Activated T-helper 1 cell treated with anti-CD3 and anti-CD28 coated beads, Interleukin-2, amount 50 U/mL, for 16 hours (primary cell): ENCODE data around the gene IFITM2.
"Not testable (repeated sequence)": the region's sequence is repeated elsewhere in the genome, so short reads cannot be mapped to it uniquely, and the experiment has no call there.

Experiments used
- DNase-seq, 2 donors: peaks; one replicate each; pipeline ENCODE4 v3.0.0-alpha.2; 2020; ENCODE audit warnings: low read depth in 1 of 2, low spot score in 1 of 2

IFITM2 gene

DNA sequence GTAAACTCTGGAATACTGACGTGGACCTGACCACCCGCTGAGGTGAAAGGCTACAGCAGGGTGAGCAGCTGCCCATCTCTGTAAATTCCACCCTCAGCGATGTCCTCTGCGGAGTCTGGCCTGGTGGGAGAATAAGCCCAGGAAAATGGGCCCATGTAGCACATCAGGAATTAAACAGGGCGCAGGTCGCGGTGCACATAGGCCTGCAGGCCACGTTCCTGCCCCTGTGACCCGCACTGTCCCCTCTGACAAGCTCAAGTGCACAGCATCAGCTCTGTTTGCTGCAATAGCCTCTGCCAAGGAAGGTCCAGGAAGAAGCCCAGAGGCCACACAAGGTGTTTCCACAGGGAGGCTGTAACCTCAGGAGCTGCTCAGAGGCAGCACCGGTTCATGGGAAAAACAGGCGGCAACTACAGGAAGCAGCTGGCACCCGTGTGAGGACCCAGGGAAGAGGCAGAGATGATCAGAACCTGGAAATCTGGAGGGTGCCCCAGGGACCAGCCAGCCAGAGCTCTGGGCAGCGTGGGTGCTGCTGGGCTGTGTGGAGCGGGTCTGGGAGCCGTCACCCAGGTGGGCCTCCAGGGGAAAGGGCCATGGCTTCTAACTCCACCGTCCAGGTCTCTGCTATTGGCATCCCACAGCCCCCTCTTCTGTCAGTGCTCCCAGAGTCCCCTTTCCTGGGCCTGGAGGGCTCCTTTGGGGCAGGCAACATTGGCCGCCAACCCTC lies 808 bp upstream of the IFITM2 start:
- DNase-seq: no peak

DNA sequence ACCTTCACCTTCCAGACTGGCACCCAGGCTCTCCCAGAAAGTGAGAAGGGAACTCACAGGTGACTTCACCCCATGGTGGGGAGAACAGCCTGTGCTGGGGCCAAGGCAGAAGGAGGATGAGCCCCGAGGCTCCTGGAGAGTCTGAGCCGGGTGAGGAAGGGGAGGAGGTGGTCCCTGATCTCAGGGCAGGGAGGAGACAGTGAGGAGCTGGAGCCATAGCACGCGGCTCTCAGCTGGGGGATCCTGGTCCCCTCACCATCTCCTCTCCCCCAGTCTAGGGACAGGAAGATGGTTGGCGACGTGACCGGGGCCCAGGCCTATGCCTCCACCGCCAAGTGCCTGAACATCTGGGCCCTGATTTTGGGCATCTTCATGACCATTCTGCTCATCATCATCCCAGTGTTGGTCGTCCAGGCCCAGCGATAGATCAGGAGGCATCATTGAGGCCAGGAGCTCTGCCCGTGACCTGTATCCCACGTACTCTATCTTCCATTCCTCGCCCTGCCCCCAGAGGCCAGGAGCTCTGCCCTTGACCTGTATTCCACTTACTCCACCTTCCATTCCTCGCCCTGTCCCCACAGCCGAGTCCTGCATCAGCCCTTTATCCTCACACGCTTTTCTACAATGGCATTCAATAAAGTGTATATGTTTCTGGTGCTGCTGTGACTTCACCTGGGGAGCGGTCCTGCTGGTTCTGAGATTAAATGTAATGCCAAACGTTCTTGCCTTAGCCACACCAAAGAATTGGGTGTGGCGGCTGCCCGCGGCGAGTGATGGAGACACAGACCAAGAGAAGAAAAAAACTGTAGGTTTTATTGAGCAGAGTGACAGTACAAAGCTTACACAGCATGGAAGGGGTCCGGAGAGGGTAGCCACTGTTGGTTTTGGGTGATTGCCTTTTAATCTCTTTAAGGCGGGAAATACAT lies 1.4 kb downstream of the IFITM2 start:
- not testable (repeated sequence) for DNase-seq

DNA sequence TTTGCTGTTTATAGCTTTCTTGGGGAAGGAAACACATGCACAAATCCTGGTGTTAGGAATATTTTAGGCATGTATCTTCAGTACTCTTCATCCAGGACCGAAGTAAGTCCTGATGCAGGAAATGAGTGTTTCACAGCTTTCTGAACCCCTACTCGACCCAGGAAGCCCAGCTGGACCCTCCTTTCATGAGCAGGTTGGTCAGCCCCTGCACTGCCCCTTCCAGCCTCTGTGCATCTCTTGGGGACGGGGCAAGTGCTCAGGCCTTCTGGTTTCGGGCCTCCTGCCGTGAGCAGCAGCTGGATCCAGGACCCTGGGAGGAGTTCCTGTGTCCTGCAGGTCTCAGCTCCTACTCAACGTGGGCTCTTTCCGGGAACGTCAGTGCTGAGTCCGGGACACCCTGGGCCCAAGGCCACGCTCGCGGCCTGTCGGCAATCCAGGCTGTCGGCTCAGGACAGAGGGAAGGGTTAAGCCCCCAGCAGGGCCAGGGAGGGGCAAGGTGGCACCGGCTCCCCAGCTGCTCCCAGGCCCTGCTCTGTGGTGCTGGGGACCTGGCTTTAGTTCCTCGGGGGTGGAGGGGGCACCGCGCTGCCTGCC lies 2.5 kb downstream of the IFITM2 start:
- not testable (repeated sequence) for DNase-seq

DNA sequence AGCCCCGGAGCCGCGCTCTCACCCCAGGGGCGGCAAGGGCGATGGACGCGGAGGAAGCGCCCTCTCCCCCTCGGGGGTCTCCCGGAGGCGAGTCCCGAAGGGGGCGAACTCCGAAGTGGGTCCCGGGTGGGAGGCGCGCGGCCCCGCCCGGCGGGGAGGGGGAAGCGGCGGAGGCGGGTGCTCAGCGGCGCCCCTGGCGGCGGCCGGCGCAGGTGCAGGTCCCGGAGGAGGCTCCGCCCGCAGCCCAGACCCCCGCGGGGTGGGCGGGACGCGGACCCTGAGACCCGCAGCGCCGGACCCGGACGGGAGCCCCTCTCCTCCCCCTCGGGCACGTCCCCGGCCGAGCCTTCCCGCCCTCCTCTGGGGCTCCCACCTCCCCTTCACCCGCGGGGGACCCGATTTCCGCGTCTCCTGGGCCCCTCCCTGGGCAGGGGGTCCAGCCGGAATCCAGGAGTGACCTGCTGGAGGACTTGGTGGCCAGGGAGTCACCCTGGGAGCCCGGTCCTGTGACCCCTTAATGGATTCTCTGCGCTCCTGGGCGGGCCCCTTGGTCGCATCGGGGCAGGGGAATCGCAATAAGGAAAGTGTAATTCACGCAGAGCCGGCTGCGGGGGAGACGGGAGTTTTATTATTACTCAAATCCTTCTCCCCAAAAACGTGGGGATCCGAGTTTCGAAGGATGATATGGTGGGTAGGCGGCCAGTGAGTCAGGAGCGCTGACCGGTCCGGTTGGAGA lies 3.6 kb downstream of the IFITM2 start:
- DNase-seq: not testable (repeated sequence)

DNA sequence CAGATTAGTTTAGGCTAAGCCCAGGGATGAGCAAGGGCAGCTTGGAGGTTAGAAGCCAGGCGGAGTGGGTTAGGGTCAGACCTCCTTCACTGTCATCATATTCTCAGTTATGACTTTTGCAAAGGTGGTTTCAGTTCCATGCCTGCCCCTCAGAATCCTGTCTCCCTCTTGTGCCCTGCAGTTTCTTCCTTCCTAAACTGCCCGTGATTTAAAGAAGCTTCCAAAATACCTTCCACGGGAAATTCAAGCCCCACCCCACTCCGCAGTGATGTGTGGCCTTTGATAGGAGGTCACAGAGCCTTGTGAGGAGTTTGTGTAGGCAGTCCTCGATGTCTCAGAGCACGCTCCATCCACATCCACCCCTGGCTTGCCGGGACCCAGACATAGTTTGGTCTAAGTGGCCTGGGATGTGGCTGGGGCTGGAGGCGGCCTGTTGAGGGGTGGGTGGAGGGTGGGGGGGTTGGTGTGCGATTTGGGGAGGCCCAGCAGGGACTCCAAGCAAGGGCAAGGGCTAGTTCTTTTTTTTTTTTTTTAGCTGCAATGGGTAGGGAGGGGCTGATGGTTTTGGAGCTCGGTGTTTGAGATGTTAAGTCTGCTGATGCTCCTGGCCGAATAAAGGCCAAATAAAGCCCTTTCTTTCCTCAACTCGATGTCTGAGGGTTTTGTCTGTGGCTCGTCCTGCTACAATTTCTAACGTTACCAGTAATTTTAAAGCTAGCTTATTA lies 4.6 kb downstream of the IFITM2 start:
- DNase-seq: no peak

DNA sequence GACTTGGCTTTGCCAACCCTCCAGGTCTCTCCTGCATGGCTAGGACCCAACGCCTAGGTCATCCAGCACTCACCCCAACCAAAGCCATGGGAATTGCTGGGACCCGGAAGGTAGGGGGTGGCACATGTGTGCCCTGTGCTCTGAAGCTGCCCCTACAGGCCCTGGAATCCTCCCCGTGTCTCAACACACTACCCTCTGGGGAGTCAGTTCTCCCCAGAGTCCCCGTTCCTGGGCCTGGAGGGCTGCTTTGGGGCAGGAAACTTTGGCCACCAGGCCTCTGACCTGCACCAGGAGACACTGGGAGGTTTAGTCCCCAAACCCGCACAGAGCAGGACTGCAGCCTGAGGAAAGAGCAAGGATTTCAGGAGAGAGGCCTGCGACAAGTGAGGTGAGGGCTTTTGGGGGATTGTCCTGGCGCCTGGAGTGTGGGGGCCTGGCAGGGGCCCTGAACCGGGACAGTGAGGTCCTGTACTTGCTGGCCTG lies 5.7 kb downstream of the IFITM2 start:
- no peak for DNase-seq

DNA sequence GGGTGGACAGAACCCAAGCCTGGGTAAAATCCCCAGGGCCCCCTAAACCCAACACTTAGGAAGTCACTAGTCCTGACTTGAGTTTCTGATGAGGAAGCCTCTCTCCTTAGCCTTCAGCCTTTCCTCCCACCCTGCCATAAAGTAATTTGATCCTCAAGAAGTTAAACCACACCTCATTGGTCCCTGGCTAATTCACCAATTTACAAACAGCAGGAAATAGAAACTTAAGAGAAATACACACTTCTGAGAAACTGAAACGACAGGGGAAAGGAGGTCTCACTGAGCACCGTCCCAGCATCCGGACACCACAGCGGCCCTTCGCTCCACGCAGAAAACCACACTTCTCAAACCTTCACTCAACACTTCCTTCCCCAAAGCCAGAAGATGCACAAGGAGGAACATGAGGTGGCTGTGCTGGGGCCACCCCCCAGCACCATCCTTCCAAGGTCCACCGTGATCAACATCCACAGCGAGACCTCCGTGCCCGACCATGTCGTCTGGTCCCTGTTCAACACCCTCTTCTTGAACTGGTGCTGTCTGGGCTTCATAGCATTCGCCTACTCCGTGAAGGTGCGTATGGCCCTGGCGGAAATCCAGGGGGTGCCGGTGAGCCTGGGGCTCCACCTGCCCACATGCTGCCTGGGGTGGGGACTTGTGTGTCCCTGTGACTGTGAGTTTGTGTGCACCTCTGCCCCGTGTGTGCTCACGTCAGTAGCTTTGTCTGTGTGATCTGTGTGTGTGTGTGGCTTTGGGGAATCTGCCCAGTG lies 6.4 kb downstream of the IFITM2 start, which contains the start of gene IFITM1:
TSS of gene IFITM1 (plus strand) at position 254 of the 767 bp plus-strand sequence. CDS start at position 385, 131 bp downstream.
- DNase-seq: no peak

DNA sequence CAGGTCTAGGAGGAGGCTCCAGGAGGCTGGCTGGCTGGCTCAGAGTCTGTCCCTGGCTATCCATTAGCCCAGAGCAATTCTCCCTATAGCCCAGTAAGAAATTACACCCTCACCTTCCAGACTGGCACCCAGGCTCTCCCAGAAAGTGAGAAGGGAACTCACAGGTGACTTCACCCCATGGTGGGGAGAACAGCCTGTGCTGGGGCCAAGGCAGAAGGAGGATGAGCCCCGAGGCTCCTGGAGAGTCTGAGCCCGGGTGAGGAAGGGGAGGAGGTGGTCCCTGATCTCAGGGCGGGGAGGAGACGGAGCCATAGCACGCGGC lies 6.9 kb downstream of the IFITM2 start:
- DNase-seq: not testable (repeated sequence)

DNA sequence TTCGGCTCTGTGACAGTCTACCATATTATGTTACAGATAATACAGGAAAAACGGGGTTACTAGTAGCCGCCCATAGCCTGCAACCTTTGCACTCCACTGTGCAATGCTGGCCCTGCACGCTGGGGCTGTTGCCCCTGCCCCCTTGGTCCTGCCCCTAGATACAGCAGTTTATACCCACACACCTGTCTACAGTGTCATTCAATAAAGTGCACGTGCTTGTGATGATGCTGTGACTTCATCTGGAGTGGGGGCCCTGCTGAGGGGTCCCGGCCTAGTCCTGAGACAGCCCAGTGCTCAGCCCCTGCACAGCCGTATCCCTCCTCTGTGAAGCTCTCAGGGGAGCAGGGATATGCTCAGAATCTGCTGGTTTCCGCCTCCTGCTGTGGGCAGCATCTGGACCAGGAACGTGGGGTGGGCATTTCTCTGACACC lies 7.5 kb downstream of the IFITM2 start:
- no peak for DNase-seq

DNA sequence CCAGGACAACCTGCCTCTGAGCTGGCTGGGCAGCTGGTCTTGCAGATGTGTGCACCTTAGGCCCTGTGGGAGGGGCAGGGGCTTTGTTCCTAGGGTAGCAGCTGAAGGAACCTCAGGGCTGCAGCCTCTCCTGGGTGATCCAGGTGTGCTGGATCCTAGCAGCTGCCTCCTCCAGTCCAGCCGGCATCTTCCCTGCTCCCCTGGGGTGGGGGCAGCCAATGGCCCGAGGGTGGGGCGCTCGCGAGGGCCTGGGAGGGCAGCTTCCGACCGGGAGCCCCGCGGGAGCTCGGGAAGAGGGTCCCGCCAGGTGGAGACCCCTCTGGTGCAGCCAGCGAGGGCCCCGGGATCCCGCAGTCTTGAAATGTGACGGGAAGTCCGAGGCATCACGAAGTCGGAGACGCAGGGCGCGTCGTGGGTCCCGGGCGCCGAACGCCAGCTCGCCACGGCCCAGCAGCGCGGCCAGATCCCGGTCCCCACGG lies 7.9 kb downstream of the IFITM2 start:
- no peak for DNase-seq

DNA sequence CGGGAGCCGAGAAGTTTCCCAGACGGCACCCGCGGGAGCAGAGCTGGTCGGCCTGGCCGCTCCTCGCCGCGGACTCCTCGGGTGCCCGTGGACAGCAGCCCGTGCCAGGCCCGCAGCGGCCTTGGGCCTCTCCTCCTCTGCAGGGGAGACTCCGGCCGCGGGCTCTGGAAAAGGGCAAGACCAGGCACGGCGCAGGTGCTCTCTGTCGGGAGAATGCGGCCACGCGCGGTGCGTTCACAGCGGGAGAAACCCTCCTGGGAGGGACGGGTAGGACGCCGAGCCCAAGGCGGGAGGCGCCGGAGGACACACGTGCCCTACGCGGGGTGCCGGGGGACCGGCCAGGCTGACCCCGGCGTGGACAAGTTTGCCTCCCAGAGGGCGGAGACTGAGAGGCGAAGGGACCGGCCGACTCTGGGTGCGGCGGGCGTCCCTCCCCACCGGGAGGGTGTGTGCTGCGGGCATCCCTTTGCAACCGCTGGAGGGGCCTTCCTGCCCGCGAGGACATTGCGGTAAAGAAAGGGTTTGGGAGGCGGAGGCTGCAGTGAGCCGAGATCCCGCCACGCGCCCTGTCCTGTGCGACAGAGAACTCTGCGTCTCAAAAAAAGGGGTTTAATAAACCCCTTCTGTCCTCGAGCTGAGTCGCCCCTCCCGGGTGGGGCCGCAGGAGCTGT lies 8.6 kb downstream of the IFITM2 start:
- DNase-seq: no peak

DNA sequence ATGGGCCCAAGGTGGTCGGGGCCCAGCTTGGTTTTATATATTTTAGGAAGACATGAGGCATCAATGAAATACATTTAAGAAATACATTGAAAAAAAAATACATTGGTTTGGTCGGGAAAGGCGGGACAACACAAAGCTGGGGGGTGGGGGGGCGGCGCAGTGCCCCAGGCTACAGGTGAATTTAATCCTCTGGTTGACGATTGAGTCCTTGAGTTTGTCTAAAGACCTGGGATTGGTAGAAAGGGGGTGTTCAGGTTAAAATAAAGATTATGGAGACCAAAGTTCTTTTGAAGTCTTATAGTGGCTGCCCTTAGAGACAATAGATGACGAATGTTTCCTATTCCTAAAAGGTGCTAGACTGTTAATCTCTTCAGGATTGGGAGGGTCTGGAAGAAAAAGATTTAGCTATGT lies 9.3 kb downstream of the IFITM2 start:
- no peak for DNase-seq

DNA sequence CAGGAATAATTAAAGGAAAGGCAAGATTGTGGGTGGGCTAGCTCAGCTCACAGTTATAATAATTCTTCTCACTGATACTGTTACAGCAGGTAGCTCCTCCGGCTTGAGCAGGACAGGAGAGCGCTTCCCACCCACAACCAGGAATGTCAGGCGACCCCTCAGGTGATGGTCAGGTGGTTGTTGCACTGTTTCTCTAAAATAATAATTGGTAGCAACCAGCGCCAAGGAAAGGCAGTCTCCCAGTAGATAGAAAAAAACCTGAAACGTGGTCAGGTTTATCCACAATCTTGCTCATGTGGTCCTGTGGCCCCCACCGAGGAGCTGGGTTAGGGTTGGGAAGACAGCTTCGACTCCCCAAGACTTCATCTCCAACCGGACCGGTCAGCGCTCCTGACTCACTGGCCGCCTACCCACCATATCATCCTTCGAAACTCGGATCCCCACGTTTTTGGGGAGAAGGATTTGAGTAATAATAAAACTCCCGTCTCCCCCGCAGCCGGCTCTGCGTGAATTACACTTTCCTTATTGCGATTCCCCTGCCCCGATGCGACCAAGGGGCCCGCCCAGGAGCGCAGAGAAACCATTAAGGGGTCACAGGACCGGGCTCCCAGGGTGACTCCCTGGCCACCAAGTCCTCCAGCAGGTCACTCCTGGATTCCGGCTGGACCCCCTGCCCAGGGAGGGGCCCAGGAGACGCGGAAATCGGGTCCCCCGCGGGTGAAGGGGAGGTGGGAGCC lies 10.2 kb downstream of the IFITM2 start:
- not testable (repeated sequence) for DNase-seq

DNA sequence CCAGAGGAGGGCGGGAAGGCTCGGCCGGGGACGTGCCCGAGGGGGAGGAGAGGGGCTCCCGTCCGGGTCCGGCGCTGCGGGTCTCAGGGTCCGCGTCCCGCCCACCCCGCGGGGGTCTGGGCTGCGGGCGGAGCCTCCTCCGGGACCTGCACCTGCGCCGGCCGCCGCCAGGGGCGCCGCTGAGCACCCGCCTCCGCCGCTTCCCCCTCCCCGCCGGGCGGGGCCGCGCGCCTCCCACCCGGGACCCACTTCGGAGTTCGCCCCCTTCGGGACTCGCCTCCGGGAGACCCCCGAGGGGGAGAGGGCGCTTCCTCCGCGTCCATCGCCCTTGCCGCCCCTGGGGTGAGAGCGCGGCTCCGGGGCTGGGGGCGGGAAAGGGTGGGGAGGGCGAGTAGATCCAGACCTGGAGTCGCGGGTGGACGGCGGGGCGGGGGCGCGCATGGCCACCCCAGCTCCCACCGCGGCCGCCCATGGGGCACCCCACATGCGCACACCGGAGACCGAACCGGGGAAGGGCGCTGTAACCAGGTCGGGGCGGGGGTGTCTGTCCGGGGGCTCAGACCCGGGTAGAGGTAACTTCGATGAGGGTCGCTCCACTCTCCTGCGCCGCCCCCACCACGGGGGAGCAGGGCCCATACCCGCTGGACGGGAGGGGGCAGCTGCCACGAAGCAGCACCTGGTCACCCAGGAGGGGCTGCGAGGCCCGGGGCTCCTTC lies 10.9 kb downstream of the IFITM2 start:
- DNase-seq: not testable (repeated sequence)

DNA sequence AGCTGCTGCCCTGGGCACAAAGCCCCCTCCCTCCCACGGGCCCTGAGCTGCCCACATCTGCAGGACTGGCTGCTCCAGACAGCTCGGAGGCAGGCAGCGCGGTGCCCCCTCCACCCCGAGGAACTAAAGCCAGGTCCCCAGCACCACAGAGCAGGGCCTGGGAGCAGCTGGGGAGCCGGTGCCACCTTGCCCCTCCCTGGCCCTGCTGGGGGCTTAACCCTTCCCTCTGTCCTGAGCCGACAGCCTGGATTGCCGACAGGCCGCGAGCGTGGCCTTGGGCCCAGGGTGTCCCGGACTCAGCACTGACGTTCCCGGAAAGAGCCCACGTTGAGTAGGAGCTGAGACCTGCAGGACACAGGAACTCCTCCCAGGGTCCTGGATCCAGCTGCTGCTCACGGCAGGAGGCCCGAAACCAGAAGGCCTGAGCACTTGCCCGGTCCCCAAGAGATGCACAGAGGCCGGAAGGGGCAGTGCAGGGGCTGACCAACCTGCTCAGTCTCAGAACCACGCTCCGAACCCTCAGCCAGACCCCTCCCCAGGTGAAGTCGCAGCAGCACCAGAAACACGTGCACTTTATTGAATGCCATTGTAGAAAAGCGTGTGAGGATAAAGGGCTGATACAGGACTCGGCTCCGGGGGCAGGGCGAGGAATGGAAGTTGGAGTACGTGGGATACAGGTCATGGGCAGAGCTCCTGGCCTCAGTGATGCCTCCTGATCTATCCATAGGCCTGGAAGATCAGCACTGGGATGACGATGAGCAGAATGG lies 11.7 kb downstream of the IFITM2 start:
- DNase-seq: not testable (repeated sequence)

DNA sequence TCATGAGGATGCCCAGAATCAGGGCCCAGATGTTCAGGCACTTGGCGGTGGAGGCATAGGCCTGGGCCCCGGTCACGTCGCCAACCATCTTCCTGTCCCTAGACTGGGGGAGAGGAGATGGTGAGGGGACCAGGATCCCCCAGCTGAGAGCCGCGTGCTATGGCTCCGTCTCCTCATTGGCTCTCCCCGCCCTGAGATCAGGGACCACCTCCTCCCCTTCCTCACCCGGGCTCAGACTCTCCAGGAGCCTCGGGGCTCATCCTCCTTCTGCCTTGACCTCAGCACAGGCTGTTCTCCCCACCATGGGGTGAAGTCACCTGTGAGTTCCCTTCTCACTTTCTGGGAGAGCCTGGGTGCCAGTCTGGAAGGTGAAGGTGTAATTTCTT lies 12.3 kb downstream of the IFITM2 start:
- DNase-seq: not testable (repeated sequence)

DNA sequence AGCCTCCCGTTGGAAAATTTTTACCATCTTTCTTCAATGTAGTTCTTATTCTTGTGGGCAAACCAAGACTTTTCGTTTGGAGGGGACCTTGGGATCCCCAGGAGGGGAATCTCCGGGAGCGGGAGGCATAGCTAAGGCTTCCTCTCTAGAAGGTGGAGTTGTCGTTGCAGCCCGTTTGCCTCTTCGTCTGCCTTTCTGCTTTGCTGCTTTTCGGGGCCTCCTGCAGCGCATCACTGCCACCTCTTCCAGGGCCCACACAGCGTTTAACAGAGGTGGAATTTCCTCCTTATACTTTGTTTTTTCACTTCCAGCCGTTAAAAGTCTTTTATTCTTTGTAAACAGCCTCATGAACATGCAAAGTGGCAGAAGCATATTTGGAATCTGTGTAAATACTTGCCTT lies 16.5 kb downstream of the IFITM2 start:
- no peak for DNase-seq
